HEK293 (cell line): ENCODE results near the gene IPCEF1.

Experiments
- CTCF ChIA-PET: fragments of 350-600 bp; formaldehyde crosslinking; extraction: SDS; loops from one replicate; lab custom pipeline; 2021; ENCODE audit warnings: antibody characterized with exemption; lab: Yijun Ruan, JAX
- POLR2A ChIA-PET: fragments of 300-600 bp; formaldehyde crosslinking; extraction: SDS; loops from one replicate; lab custom pipeline; 2020; ENCODE audit warnings: antibody characterized with exemption, inconsistent platforms; lab: Yijun Ruan, JAX
- H3K27ac ChIP-seq: fragments of 200-500 bp; sonication (Bioruptor generic); 2 replicates; pipeline ENCODE4 v1.5.1; 2014; ENCODE audit warnings: low read depth, low read length, control low read depth, inconsistent platforms; ENCODE audit errors: extremely low read depth
- H3K36me3 ChIP-seq, 2 experiments: fragments of 200-500 bp in 1 of 2; sonication (Bioruptor generic) in 1 of 2; 1 replicate in 1 of 2; 2 replicates in 1 of 2; pipeline ENCODE4 v1.5.1; 2014 to 2017; ENCODE audit warnings: inconsistent platforms in 2 of 2, low read length in 2 of 2; ENCODE audit not compliant: control insufficient read depth in 2 of 2, insufficient read depth in 1 of 2
- H3K4me1 ChIP-seq: fragments of 200-500 bp; sonication (Bioruptor generic); 2 replicates; pipeline ENCODE4 v1.5.1; 2014; ENCODE audit warnings: mild to moderate bottlenecking, low read length, inconsistent platforms; ENCODE audit not compliant: control insufficient read depth, insufficient read depth
- H3K4me3 ChIP-seq: 2 replicates; pipeline ENCODE4 v1.5.1; 2011; ENCODE audit warnings: low read depth, mild to moderate bottlenecking, control low read depth, low read length, moderate library complexity
- H3K9me3 ChIP-seq: fragments of 200-500 bp; sonication (Bioruptor generic); 2 replicates; pipeline ENCODE4 v1.5.1; 2014; ENCODE audit warnings: low read depth, low read length, inconsistent platforms; ENCODE audit not compliant: control insufficient read depth, insufficient read depth
- GLIS2 ChIP-seq: fragments of 450-650 bp; formaldehyde crosslinking; IDR thresholded peaks from 2 replicates; pipeline ENCODE4 v1.5.1; 2016; ENCODE audit warnings: missing biosample characterization, missing genetic modification characterization
- HOXC10 ChIP-seq: sonication (generic); formaldehyde crosslinking; IDR thresholded peaks from 2 replicates; pipeline ENCODE4 v1.8.1; 2023; ENCODE audit warnings: mild to moderate bottlenecking, missing genetic modification reagents
- KLF8 ChIP-seq: fragments of 450-650 bp; formaldehyde crosslinking; IDR thresholded peaks from 2 replicates; pipeline ENCODE4 v1.5.1; 2016; ENCODE audit warnings: missing biosample characterization, missing genetic modification characterization
- MZF1 ChIP-seq: fragments of 450-650 bp; formaldehyde crosslinking; IDR thresholded peaks from 2 replicates; pipeline ENCODE4 v1.5.1; 2017; ENCODE audit warnings: missing biosample characterization, missing genetic modification characterization, borderline replicate concordance
- ZBTB1 ChIP-seq: fragments of 450-650 bp; formaldehyde crosslinking; IDR thresholded peaks from 2 replicates; pipeline ENCODE4 v1.5.1; 2016; ENCODE audit warnings: missing biosample characterization, missing genetic modification characterization
- ZFHX2 ChIP-seq: fragments of 450-650 bp; formaldehyde crosslinking; conservative IDR thresholded peaks from 2 replicates; pipeline ENCODE4 v1.5.1; 2016; ENCODE audit warnings: missing biosample characterization, missing genetic modification characterization
- ZNF140 ChIP-seq: fragments of 450-650 bp; formaldehyde crosslinking; IDR thresholded peaks from 2 replicates; pipeline ENCODE4 v1.5.1; 2016; ENCODE audit warnings: missing biosample characterization, missing genetic modification characterization
- ZNF146 ChIP-seq: fragments of 450-650 bp; formaldehyde crosslinking; IDR thresholded peaks from 2 replicates; pipeline ENCODE4 v1.5.1; 2016; ENCODE audit warnings: missing biosample characterization, missing genetic modification characterization
- ZNF324 ChIP-seq: fragments of 450-650 bp; formaldehyde crosslinking; IDR thresholded peaks from 2 replicates; pipeline ENCODE4 v1.5.1; 2016; ENCODE audit warnings: missing biosample characterization, missing genetic modification characterization
- ZNF335 ChIP-seq: fragments of 450-650 bp; formaldehyde crosslinking; conservative IDR thresholded peaks from 2 replicates; pipeline ENCODE4 v1.5.1; 2016; ENCODE audit warnings: missing biosample characterization, missing genetic modification characterization
- ZNF350 ChIP-seq: fragments of 450-650 bp; formaldehyde crosslinking; IDR thresholded peaks from 2 replicates; pipeline ENCODE4 v1.5.0; 2017; ENCODE audit warnings: missing biosample characterization, mild to moderate bottlenecking, missing genetic modification characterization
- ZNF548 ChIP-seq: fragments of 450-650 bp; formaldehyde crosslinking; IDR thresholded peaks from 2 replicates; pipeline ENCODE4 v1.5.1; 2016; ENCODE audit warnings: missing biosample characterization, missing genetic modification characterization
- ZNF585B ChIP-seq: fragments of 450-650 bp; formaldehyde crosslinking; IDR thresholded peaks from 2 replicates; pipeline ENCODE4 v1.5.1; 2016; ENCODE audit warnings: missing biosample characterization, missing genetic modification characterization
- ZNF621 ChIP-seq: fragments of 450-650 bp; formaldehyde crosslinking; IDR thresholded peaks from 2 replicates; pipeline ENCODE4 v1.5.1; 2017; ENCODE audit warnings: missing biosample characterization, missing genetic modification characterization
- ZNF658 ChIP-seq: fragments of 450-650 bp; formaldehyde crosslinking; IDR thresholded peaks from 2 replicates; pipeline ENCODE4; 2016; ENCODE audit warnings: missing biosample characterization, missing genetic modification characterization
- ZNF791 ChIP-seq: fragments of 450-650 bp; formaldehyde crosslinking; IDR thresholded peaks from 2 replicates; pipeline ENCODE4 v1.5.1; 2016; ENCODE audit warnings: missing biosample characterization, missing genetic modification characterization
- TF ChIP-seq, protein P1 (sequence below): fragments of 450-650 bp; formaldehyde crosslinking; IDR thresholded peaks from 2 replicates; pipeline ENCODE4 v1.5.1; 2016; ENCODE audit warnings: missing biosample characterization, missing genetic modification characterization
- TF ChIP-seq, protein P2 (sequence below): fragments of 450-650 bp; formaldehyde crosslinking; IDR thresholded peaks from 2 replicates; pipeline ENCODE4 v1.5.1; 2016; ENCODE audit warnings: missing biosample characterization, missing genetic modification characterization, borderline replicate concordance
- TF ChIP-seq, protein P3 (sequence below): fragments of 450-650 bp; formaldehyde crosslinking; IDR thresholded peaks from 2 replicates; pipeline ENCODE4 v1.5.1; 2016; ENCODE audit warnings: missing biosample characterization, missing genetic modification characterization
- TF ChIP-seq, protein P4 (sequence below): fragments of 450-650 bp; formaldehyde crosslinking; IDR thresholded peaks from 2 replicates; pipeline ENCODE4 v1.5.1; 2017; ENCODE audit warnings: missing biosample characterization, missing genetic modification characterization
- TF ChIP-seq, protein P5 (sequence below): fragments of 450-650 bp; formaldehyde crosslinking; IDR thresholded peaks from 2 replicates; pipeline ENCODE4 v1.5.1; 2016; ENCODE audit warnings: missing biosample characterization, missing genetic modification characterization
- TF ChIP-seq, protein P6 (sequence below): fragments of 450-650 bp; formaldehyde crosslinking; IDR thresholded peaks from 2 replicates; pipeline ENCODE4 v1.5.1; 2016; ENCODE audit warnings: missing biosample characterization, missing genetic modification characterization

Gene IPCEF1

DNA sequence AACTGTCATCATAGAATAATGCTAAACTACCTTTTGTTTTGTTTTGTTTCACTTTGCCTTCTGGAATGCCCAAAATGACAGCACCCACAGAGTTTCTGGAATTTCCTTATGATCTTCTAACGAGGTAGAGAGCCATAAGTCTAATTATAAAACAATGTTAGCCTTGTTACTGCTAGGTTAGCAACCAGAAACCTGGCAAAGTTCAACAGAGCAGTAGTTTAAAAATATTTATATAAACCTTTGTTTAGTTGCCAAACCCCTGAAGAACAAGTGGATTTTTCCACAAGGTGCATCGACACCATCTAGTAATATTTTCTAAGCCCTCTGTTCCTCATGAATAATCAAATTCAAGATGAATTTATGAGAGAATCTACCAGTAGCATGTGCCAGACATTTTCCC, 27.6 kb upstream of the IPCEF1 start:
- Histone ChIP-seq H3K4me3 (no peak overlapping the region), H3K4me1 (peaks cover 5% of the 10 kb centered on the region; the same call in 1 of the 2 replicates), H3K27ac (no peak overlapping the region), H3K36me3 (no peaks in the 10 kb centered on the region), H3K9me3 (no peaks in the 10 kb centered on the region)
- TF ChIP-seq, protein P1, sequence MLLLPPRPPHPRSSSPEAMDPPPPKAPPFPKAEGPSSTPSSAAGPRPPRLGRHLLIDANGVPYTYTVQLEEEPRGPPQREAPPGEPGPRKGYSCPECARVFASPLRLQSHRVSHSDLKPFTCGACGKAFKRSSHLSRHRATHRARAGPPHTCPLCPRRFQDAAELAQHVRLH (tag by site-specific recombination): no peak
- TF ChIP-seq, protein P2, sequence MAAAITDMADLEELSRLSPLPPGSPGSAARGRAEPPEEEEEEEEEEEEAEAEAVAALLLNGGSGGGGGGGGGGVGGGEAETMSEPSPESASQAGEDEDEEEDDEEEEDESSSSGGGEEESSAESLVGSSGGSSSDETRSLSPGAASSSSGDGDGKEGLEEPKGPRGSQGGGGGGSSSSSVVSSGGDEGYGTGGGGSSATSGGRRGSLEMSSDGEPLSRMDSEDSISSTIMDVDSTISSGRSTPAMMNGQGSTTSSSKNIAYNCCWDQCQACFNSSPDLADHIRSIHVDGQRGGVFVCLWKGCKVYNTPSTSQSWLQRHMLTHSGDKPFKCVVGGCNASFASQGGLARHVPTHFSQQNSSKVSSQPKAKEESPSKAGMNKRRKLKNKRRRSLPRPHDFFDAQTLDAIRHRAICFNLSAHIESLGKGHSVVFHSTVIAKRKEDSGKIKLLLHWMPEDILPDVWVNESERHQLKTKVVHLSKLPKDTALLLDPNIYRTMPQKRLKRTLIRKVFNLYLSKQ: no peak
- TF ChIP-seq MZF1 (tag by site-specific recombination) (no peak), KLF8 (tag by site-specific recombination) (no peak), ZNF146 (no peak), ZNF791 (no peak), GLIS2 (tag by site-specific recombination) (no peak), ZNF350 (no peak), ZNF621 (tag by site-specific recombination) (no peak), ZNF140 (tag by site-specific recombination) (no peak), ZBTB1 (tag by site-specific recombination) (no peak), ZNF585B (no peak), ZNF548 (no peak)
- TF ChIP-seq, protein P3, sequence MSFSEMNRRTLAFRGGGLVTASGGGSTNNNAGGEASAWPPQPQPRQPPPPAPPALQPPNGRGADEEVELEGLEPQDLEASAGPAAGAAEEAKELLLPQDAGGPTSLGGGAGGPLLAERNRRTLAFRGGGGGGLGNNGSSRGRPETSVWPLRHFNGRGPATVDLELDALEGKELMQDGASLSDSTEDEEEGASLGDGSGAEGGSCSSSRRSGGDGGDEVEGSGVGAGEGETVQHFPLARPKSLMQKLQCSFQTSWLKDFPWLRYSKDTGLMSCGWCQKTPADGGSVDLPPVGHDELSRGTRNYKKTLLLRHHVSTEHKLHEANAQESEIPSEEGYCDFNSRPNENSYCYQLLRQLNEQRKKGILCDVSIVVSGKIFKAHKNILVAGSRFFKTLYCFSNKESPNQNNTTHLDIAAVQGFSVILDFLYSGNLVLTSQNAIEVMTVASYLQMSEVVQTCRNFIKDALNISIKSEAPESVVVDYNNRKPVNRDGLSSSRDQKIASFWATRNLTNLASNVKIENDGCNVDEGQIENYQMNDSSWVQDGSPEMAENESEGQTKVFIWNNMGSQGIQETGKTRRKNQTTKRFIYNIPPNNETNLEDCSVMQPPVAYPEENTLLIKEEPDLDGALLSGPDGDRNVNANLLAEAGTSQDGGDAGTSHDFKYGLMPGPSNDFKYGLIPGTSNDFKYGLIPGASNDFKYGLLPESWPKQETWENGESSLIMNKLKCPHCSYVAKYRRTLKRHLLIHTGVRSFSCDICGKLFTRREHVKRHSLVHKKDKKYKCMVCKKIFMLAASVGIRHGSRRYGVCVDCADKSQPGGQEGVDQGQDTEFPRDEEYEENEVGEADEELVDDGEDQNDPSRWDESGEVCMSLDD (tag by site-specific recombination): no peak
- TF ChIP-seq, protein P4, sequence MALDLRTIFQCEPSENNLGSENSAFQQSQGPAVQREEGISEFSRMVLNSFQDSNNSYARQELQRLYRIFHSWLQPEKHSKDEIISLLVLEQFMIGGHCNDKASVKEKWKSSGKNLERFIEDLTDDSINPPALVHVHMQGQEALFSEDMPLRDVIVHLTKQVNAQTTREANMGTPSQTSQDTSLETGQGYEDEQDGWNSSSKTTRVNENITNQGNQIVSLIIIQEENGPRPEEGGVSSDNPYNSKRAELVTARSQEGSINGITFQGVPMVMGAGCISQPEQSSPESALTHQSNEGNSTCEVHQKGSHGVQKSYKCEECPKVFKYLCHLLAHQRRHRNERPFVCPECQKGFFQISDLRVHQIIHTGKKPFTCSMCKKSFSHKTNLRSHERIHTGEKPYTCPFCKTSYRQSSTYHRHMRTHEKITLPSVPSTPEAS (tag by site-specific recombination): no peak
- TF ChIP-seq, protein P5, sequence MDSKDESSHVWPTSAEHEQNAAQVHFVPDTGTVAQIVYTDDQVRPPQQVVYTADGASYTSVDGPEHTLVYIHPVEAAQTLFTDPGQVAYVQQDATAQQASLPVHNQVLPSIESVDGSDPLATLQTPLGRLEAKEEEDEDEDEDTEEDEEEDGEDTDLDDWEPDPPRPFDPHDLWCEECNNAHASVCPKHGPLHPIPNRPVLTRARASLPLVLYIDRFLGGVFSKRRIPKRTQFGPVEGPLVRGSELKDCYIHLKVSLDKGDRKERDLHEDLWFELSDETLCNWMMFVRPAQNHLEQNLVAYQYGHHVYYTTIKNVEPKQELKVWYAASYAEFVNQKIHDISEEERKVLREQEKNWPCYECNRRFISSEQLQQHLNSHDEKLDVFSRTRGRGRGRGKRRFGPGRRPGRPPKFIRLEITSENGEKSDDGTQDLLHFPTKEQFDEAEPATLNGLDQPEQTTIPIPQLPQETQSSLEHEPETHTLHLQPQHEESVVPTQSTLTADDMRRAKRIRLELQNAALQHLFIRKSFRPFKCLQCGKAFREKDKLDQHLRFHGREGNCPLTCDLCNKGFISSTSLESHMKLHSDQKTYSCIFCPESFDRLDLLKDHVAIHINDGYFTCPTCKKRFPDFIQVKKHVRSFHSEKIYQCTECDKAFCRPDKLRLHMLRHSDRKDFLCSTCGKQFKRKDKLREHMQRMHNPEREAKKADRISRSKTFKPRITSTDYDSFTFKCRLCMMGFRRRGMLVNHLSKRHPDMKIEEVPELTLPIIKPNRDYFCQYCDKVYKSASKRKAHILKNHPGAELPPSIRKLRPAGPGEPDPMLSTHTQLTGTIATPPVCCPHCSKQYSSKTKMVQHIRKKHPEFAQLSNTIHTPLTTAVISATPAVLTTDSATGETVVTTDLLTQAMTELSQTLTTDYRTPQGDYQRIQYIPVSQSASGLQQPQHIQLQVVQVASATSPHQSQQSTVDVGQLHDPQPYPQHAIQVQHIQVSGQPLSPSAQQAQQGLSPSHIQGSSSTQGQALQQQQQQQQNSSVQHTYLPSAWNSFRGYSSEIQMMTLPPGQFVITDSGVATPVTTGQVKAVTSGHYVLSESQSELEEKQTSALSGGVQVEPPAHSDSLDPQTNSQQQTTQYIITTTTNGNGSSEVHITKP (tag by site-specific recombination): no peak
- ChIA-PET POLR2A (no interaction called here), CTCF (interaction anchor here (0.6 to 1.6 kb wide), 2 partner anchors 8 to 107 kb away, joined by 3 read pairs; no protein-coding TSS in a partner anchor)

DNA sequence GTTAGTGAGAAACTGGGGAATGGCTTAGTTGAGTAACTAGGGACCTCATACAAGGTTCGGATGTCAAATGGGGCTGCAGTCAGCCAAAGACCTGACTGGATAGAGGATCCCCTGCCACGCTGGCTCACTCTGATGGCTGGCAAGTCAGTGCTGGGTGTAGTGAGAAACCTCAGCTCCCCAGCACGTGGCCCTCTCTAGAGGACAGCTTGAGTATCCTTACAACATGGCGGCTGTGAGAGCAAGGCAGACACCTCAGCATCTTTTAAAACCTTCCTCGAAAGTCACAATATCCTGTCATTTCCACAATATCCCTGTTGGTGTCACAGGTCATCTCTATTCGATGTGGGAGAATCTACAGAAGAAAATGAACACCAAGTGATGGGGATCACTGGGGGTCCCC, 26.7 kb upstream of the IPCEF1 start:
- TF ChIP-seq HOXC10 (CRISPR knock-in tag) (no peak), ZFHX2 (no peak), ZNF324 (no peak), ZNF335 (tag by site-specific recombination) (no peak), ZNF658 (no peak)
- TF ChIP-seq, protein P2: no peak
- TF ChIP-seq, protein P6, sequence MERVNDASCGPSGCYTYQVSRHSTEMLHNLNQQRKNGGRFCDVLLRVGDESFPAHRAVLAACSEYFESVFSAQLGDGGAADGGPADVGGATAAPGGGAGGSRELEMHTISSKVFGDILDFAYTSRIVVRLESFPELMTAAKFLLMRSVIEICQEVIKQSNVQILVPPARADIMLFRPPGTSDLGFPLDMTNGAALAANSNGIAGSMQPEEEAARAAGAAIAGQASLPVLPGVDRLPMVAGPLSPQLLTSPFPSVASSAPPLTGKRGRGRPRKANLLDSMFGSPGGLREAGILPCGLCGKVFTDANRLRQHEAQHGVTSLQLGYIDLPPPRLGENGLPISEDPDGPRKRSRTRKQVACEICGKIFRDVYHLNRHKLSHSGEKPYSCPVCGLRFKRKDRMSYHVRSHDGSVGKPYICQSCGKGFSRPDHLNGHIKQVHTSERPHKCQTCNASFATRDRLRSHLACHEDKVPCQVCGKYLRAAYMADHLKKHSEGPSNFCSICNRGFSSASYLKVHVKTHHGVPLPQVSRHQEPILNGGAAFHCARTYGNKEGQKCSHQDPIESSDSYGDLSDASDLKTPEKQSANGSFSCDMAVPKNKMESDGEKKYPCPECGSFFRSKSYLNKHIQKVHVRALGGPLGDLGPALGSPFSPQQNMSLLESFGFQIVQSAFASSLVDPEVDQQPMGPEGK (tag by site-specific recombination): no peak
- POLR2A ChIA-PET: no interaction called here

More for the DNA sequence above, 26.7 kb upstream of the IPCEF1 start:
- Histone ChIP-seq H3K9me3 (no peaks in the 10 kb centered on the region), H3K4me3 (no peak overlapping the region), H3K27ac (no peak overlapping the region), H3K4me1 (peaks cover 5% of the 10 kb centered on the region; the same call in 1 of the 2 replicates), H3K36me3 (no peaks in the 10 kb centered on the region)
- CTCF ChIA-PET: interaction anchor here (0.6 to 1.6 kb wide), 3 partner anchors 9 to 292 kb away, joined by 3 to 5 read pairs (median 3); no protein-coding TSS in a partner anchor
